ENCODE data around the gene OPTN.

The OPTN gene

DNA sequence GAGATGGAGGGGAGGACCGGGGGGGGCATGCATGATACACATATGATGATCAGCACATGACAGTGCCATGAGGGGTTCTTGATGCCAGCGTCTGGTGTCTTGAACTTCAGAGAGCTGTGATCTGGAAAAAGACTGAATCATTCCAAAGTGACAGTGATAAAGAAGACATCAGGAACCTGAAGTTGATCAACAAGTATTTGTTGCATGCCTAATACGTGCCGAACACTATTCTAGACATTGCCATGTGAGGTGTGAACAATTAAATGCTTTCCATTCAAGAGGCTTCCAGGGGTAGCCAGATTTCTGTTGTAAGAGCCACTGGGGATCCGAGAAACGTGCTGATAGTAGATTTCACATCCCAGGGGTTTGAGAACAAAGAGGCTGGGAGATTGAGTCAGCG is 67.6 kb downstream of the OPTN start:
- DNase-seq = no peak
- H3K4me3 ChIP-seq (ENCODE audit: low read depth, low read length) = no peak overlapping the region
- in situ Hi-C loops (cut with HindIII; ENCODE audit: low pct_ligation_motif_present, low sequenced_read_pairs) = no loop called here
- no peak overlapping the region for H3K27ac ChIP-seq
- no peaks in the 10 kb centered on the region for H3K27me3 ChIP-seq (replicated peaks)
- TF ChIP-seq, protein P1, sequence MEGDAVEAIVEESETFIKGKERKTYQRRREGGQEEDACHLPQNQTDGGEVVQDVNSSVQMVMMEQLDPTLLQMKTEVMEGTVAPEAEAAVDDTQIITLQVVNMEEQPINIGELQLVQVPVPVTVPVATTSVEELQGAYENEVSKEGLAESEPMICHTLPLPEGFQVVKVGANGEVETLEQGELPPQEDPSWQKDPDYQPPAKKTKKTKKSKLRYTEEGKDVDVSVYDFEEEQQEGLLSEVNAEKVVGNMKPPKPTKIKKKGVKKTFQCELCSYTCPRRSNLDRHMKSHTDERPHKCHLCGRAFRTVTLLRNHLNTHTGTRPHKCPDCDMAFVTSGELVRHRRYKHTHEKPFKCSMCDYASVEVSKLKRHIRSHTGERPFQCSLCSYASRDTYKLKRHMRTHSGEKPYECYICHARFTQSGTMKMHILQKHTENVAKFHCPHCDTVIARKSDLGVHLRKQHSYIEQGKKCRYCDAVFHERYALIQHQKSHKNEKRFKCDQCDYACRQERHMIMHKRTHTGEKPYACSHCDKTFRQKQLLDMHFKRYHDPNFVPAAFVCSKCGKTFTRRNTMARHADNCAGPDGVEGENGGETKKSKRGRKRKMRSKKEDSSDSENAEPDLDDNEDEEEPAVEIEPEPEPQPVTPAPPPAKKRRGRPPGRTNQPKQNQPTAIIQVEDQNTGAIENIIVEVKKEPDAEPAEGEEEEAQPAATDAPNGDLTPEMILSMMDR (IDR thresholded peaks at IDR 0.05; ENCODE audit: low read depth, low read length, missing control alignments) = no peak
- H3K36me3 ChIP-seq (replicated peaks) = no peaks in the 10 kb centered on the region

DNA sequence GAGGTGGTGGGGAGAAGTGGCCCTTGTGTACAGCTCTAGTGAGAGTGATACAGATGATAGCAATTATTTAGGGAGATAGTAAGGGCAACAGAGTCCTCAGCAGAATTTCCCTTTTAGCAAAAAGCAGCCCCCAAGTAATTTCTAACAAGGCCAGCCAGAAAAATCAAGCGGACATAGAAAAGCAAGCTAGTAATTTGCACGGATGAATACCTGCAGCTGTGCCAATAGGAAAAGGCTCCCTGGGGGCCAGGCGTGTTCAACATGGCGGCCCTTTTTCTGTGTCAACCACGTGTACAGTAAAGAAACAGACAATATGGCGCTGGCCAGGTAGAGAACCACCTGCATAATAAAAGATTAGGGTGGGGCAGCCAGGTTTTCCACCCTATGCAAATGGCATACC is 68.8 kb downstream of the OPTN start:
- H3K36me3 ChIP-seq (replicated peaks) = no peaks in the 10 kb centered on the region
- in situ Hi-C loops (cut with HindIII; ENCODE audit: low pct_ligation_motif_present, low sequenced_read_pairs) = no loop called here
- TF ChIP-seq, protein P1 (IDR thresholded peaks at IDR 0.05; ENCODE audit: low read depth, low read length, missing control alignments) = no peak
- H3K27ac ChIP-seq = no peak overlapping the region
- no peak overlapping the region for H3K4me3 ChIP-seq (ENCODE audit: low read depth, low read length)
- DNase-seq = no peak
- no peaks in the 10 kb centered on the region for H3K27me3 ChIP-seq (replicated peaks)

DNA sequence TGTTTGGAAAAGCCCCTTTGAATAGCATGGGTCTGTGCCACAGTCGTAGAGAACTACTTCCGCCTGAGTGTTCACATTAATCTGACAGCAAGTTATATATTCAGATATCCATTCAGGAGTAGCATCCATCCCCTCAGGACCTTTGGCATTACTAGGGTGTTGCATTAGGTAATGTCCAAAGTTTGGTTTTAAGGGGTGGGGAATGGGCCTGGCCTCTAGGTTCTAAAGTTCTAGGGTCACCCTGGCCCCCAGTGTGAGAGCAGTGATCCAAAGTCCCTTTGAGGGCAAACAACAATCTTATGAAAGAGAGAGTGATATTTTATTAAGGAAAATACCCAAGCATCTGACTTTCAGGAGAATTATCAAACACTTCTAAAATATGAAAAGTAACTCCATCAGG is 73.7 kb downstream of the OPTN start:
- Histone ChIP-seq H3K4me3 (ENCODE audit: low read depth, low read length) (no peak overlapping the region), H3K36me3 (replicated peaks) (no peaks in the 10 kb centered on the region), H3K27me3 (replicated peaks) (no peaks in the 10 kb centered on the region), H3K27ac (no peak overlapping the region)
- no peak for DNase-seq
- in situ Hi-C loops (cut with HindIII; ENCODE audit: low pct_ligation_motif_present, low sequenced_read_pairs) = no loop called here
- TF ChIP-seq, protein P1 (IDR thresholded peaks at IDR 0.05; ENCODE audit: low read depth, low read length, missing control alignments) = no peak

DNA sequence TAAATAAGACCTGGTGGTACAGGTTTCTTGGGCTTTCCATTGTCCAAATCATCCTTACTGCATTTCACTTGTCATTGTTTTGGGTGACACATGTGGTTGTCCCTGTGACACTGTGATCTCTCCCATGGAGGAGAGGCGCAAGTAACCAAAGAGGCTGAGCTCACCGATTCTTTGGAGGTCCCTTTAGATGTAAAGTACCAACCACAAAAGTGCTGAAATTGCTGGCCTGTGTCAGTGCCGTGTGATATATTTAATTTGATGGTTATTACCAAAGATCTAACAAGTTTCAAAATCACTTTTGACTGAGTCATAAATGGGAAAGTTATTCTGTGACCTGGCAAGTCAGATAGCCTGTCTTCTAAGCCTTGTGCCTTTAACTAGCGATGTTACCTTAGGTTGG is 80.8 kb downstream of the OPTN start:
- in situ Hi-C loops (cut with HindIII; ENCODE audit: low pct_ligation_motif_present, low sequenced_read_pairs) = no loop called here
- no peaks in the 10 kb centered on the region for H3K36me3 ChIP-seq (replicated peaks)
- TF ChIP-seq, protein P1 (IDR thresholded peaks at IDR 0.05; ENCODE audit: low read depth, low read length, missing control alignments) = no peak
- H3K27me3 ChIP-seq (replicated peaks) = no peaks in the 10 kb centered on the region
- H3K4me3 ChIP-seq (ENCODE audit: low read depth, low read length) = no peak overlapping the region
- DNase-seq = no peak
- no peak overlapping the region for H3K27ac ChIP-seq

DNA sequence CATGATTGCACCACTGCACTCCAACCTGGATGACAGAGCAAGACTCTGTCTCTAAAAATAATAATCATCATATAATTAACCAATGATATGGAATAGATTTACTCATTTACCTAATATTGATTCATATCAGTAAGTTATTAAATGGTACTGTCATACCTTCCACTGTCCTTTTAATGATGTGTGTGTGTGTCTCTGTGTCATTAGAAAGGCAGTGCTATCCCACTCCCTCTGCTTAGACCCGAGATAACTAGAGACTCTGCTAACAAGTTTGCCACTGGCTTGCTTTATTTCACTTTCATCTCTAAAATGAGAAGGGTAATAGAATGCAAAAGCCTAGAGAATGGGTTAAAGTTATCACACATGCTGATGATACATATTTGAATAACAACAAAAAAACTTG is 82.5 kb downstream of the OPTN start:
- DNase-seq = no peak
- in situ Hi-C loops (cut with HindIII; ENCODE audit: low pct_ligation_motif_present, low sequenced_read_pairs) = no loop called here
- H3K27me3 ChIP-seq (replicated peaks) = no peaks in the 10 kb centered on the region
- TF ChIP-seq, protein P1 (IDR thresholded peaks at IDR 0.05; ENCODE audit: low read depth, low read length, missing control alignments) = no peak
- no peak overlapping the region for H3K4me3 ChIP-seq (ENCODE audit: low read depth, low read length)
- H3K36me3 ChIP-seq (replicated peaks) = no peaks in the 10 kb centered on the region
- H3K27ac ChIP-seq = no peak overlapping the region

DNA sequence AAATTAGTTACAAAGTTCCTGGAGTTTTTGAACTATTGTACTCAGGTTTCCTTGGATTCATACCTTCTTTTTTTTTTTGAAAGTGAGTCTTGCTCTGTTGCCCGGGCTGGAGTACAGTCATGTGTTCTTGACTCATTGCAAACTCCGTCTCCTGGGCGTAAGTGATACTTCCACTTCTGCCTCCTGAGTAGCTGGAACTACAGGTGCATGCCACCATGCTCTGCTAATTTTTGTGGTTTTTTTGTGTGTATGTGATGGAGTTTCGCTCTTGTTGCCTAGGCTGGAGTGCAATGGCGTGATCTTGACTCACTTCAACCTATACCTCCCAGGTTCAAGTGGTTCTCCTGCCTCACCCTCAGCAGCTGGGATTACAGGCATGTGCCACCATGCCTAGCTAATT is 83.7 kb downstream of the OPTN start:
- no peak overlapping the region for H3K27ac ChIP-seq
- H3K27me3 ChIP-seq (replicated peaks) = no peaks in the 10 kb centered on the region
- no peaks in the 10 kb centered on the region for H3K36me3 ChIP-seq (replicated peaks)
- DNase-seq = no peak
- TF ChIP-seq, protein P1 (IDR thresholded peaks at IDR 0.05; ENCODE audit: low read depth, low read length, missing control alignments) = no peak
- in situ Hi-C loops (cut with HindIII; ENCODE audit: low pct_ligation_motif_present, low sequenced_read_pairs) = no loop called here
- H3K4me3 ChIP-seq (ENCODE audit: low read depth, low read length) = no peak overlapping the region

Measured in brain microvascular endothelial cell (primary cell).